Transverse colon (tissue), 3 donors: ENCODE data around the gene FOXE3.

Source experiments
- CTCF ChIP-seq, 5 experiments: fragments of 200-600 bp in 3 of 5; fragments of 450-650 bp in 2 of 5; sonication (generic) in 3 of 5; IDR thresholded peaks; 1 replicate in 2 of 5; 2 replicates in 3 of 5; pipeline ENCODE4 v1.5.1; 2016 to 2017; ENCODE audit warnings: antibody characterized with exemption in 5 of 5, inconsistent platforms in 3 of 5, mild to moderate bottlenecking in 2 of 5, moderate library complexity in 1 of 5
- POLR2A ChIP-seq: fragments of 450-650 bp; IDR thresholded peaks from one replicate; pipeline ENCODE4 v1.6.1; 2016; ENCODE audit warnings: antibody characterized with exemption, mild to moderate bottlenecking, moderate library complexity

GRCh38 chr1:47399138-47399845 lies 16.8 kb upstream of the FOXE3 start:
- no peak for TF ChIP-seq CTCF (IDR thresholded peaks at IDR 0.05)
- no peak for TF ChIP-seq POLR2A
